PFSK-1 (cell line): Measurements from ENCODE around the gene PCSK1N.

ENCODE experiments used
- FOXP2 ChIP-seq: optimal IDR thresholded peaks from 2 replicates; pipeline ENCODE3; 2011; ENCODE audit warnings: borderline replicate concordance, control low read depth, inconsistent platforms; ENCODE audit not compliant: insufficient read depth; ENCODE audit errors: extremely low read length, extremely low read depth
- POLR2AphosphoS5 ChIP-seq: IDR thresholded peaks from 2 replicates; pipeline ENCODE4 v1.6.1; 2012; ENCODE audit warnings: low read depth, mild to moderate bottlenecking, control low read depth, low read length, moderate library complexity
- SIN3A ChIP-seq: IDR thresholded peaks from 2 replicates; pipeline ENCODE4 v1.6.1; 2012; ENCODE audit warnings: mild to moderate bottlenecking, low read length, moderate library complexity, borderline replicate concordance; ENCODE audit not compliant: insufficient read depth
- TAF1 ChIP-seq: IDR thresholded peaks from 2 replicates; pipeline ENCODE4 v1.6.1; 2012; ENCODE audit warnings: low read length, control low read depth, borderline replicate concordance; ENCODE audit not compliant: insufficient read depth
- TF ChIP-seq, protein P1 (sequence below), 2 experiments: IDR thresholded peaks; 2 replicates each; pipeline versions ENCODE4 v1.6.1 to v1.8.0; 2011 to 2012; ENCODE audit warnings: low read depth in 2 of 2, low read length in 2 of 2, control low read depth in 1 of 2, inconsistent platforms in 1 of 2, mild to moderate bottlenecking in 1 of 2, moderate library complexity in 1 of 2; ENCODE audit not compliant: insufficient read depth in 1 of 2

Gene PCSK1N

GRCh38 chrX:48789366-48790220 lies 45.8 kb downstream of the PCSK1N start:
- TF ChIP-seq POLR2AphosphoS5 (no peak), TAF1 (no peak), FOXP2 (no peak), SIN3A (no peak)
- TF ChIP-seq, protein P1, sequence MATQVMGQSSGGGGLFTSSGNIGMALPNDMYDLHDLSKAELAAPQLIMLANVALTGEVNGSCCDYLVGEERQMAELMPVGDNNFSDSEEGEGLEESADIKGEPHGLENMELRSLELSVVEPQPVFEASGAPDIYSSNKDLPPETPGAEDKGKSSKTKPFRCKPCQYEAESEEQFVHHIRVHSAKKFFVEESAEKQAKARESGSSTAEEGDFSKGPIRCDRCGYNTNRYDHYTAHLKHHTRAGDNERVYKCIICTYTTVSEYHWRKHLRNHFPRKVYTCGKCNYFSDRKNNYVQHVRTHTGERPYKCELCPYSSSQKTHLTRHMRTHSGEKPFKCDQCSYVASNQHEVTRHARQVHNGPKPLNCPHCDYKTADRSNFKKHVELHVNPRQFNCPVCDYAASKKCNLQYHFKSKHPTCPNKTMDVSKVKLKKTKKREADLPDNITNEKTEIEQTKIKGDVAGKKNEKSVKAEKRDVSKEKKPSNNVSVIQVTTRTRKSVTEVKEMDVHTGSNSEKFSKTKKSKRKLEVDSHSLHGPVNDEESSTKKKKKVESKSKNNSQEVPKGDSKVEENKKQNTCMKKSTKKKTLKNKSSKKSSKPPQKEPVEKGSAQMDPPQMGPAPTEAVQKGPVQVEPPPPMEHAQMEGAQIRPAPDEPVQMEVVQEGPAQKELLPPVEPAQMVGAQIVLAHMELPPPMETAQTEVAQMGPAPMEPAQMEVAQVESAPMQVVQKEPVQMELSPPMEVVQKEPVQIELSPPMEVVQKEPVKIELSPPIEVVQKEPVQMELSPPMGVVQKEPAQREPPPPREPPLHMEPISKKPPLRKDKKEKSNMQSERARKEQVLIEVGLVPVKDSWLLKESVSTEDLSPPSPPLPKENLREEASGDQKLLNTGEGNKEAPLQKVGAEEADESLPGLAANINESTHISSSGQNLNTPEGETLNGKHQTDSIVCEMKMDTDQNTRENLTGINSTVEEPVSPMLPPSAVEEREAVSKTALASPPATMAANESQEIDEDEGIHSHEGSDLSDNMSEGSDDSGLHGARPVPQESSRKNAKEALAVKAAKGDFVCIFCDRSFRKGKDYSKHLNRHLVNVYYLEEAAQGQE (IDR thresholded peaks at IDR 0.05; ENCODE audit: insufficient read depth in 1 of 2, low read depth in 2 of 2, low read length in 2 of 2): no peak

- TF ChIP-seq TAF1 (no peak), POLR2AphosphoS5 (no peak), FOXP2 (no peak), SIN3A (no peak)
- TF ChIP-seq, protein P1 (IDR thresholded peaks at IDR 0.05; ENCODE audit: insufficient read depth in 1 of 2, low read depth in 2 of 2, low read length in 2 of 2): no peak
Measured at GRCh38 chrX:48787505-48788443, 47.6 kb downstream of the PCSK1N start.

GRCh38 chrX:48786825-48787504 lies 48.4 kb downstream of the PCSK1N start:
- TF ChIP-seq SIN3A: no peak
- TF ChIP-seq POLR2AphosphoS5: no peak
- TF ChIP-seq, protein P1 (IDR thresholded peaks at IDR 0.05; ENCODE audit: insufficient read depth in 1 of 2, low read depth in 2 of 2, low read length in 2 of 2): no peak
- no peak for TF ChIP-seq TAF1
- TF ChIP-seq FOXP2: no peak

DNA sequence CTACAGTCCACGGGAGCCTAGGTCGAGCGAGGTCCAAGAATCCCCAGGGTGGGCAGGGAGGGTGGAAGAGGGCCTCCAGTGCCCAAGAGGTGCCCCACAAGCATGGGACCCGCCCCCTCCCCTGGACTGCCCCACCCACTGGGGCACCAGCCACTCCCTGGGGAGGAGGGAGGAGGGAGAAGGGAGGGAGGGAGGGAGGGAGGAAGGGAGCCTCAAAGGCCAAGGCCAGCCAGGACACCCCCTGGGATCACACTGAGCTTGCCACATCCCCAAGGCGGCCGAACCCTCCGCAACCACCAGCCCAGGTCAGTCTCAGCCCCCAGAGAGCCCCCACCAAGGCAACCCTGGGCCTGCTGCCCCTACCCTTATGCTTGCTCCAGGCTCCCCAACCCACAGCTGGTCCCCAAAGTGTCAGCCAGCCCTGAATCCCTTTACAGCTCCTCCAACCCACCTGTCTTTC lies 49.0 kb downstream of the PCSK1N start, which contains the start of gene GATA1:
Gene GATA1, plus strand, starts transcription at position 250 of the 460 bp plus-strand sequence. CDS start 4,520 bp downstream, outside the sequence.
- TF ChIP-seq TAF1 (no peak), FOXP2 (no peak), SIN3A (no peak), POLR2AphosphoS5 (no peak)
- TF ChIP-seq, protein P1 (IDR thresholded peaks at IDR 0.05; ENCODE audit: insufficient read depth in 1 of 2, low read depth in 2 of 2, low read length in 2 of 2): no peak
